Hepatocyte (in vitro differentiated cells): ENCODE data around the gene LMF2.

Source experiments
- CTCF ChIP-seq: fragments of 200-600 bp; sonication (generic); IDR thresholded peaks from 2 replicates; pipeline ENCODE4 v1.5.1; 2016; ENCODE audit warnings: antibody characterized with exemption, mild to moderate bottlenecking; ENCODE audit not compliant: poor library complexity
- EZH2 ChIP-seq: fragments of 200-600 bp; sonication (generic); IDR thresholded peaks from 2 replicates; pipeline ENCODE4 v1.6.1; 2016; ENCODE audit warnings: antibody characterized with exemption, mild to moderate bottlenecking, borderline replicate concordance

- TF ChIP-seq CTCF (no peak), EZH2 (no peak)
These were observed 22.0 kb upstream of the LMF2 start for GRCh38 chr22:50529416-50529896.
